Heart left ventricle (tissue), 16 donors: Measurements from ENCODE around the gene OR2T5. TPM values are rescaled to one million over a fixed set of nuclear protein-coding genes. Genes with fewer than 3 reads are reported as not detected.
"Not testable (repeated sequence)": the region's sequence is repeated elsewhere in the genome, so short reads cannot be mapped to it uniquely, and the experiment has no call there.

ENCODE experiments used
- ATAC-seq, 4 donors: fragments of 200-7000 bp; cut with Tn5 transposase; one replicate each; pipeline ENCODE4 v1.9.1; 2020 to 2022; ENCODE audit warnings: moderate library complexity in 4 of 4, mild to moderate bottlenecking in 3 of 4, moderate number of reproducible peaks in 1 of 4
- DNase-seq, 5 donors: peaks; one replicate each; pipeline ENCODE4 v3.0.0-alpha.2; 2020
- H3K27ac ChIP-seq, 12 donors: fragments of 200-600 bp; sonication (generic) in 4 of 12; one replicate each; pipeline versions ENCODE4 v1.5.0 to v1.8.0; 2016 to 2022; ENCODE audit warnings: mild to moderate bottlenecking in 2 of 12
- H3K27me3 ChIP-seq, 9 donors: fragments of 200-600 bp; sonication (generic) in 2 of 9; one replicate each; pipeline versions ENCODE4 v1.5.1 to v1.8.0; 2016 to 2022; ENCODE audit warnings: mild to moderate bottlenecking in 3 of 9
- H3K36me3 ChIP-seq, 9 donors: fragments of 200-600 bp; sonication (generic) in 2 of 9; one replicate each; pipeline versions ENCODE4 v1.5.0 to v1.8.0; 2018 to 2022; ENCODE audit warnings: mild to moderate bottlenecking in 2 of 9
- H3K4me1 ChIP-seq, 12 donors: fragments of 200-600 bp; sonication (generic) in 4 of 12; one replicate each; pipeline versions ENCODE4 v1.5.0 to v1.8.0; 2016 to 2022; ENCODE audit warnings: mild to moderate bottlenecking in 3 of 12
- H3K4me3 ChIP-seq, 12 donors: fragments of 200-600 bp; sonication (generic) in 4 of 12; one replicate each; pipeline versions ENCODE4 v1.5.0 to v1.8.0; 2017 to 2022; ENCODE audit warnings: mild to moderate bottlenecking in 9 of 12, moderate library complexity in 4 of 12
- H3K9me3 ChIP-seq, 12 donors: fragments of 200-600 bp; sonication (generic) in 4 of 12; one replicate each; pipeline versions ENCODE4 v1.5.0 to v1.8.0; 2016 to 2022; ENCODE audit warnings: mild to moderate bottlenecking in 1 of 12
- POLR2A ChIP-seq, 2 donors: fragments of 450-650 bp; IDR thresholded peaks; one replicate each; pipeline ENCODE4 v1.6.1; 2017; ENCODE audit warnings: antibody characterized with exemption in 2 of 2, mild to moderate bottlenecking in 2 of 2, moderate library complexity in 2 of 2
- WGBS, 4 donors: extraction: QIAGEN DNeasy Blood & Tissue Kit in 2 of 4; methylation state at CpG; one replicate each; pipeline versions ENCODE4 v1.1.5 to v1.1.7; 2013 to 2018; 5-methylcytosine and 5-hydroxymethylcytosine counted together
- intact Hi-C, 10 donors: fragments of 100-400 bp; cut with DNase I; formaldehyde crosslinking; loops; one replicate each; pipeline versions ENCODE4 v1.11.1 to v1.14.2; 2022
- polyA plus RNA-seq, 2 donors: library from polyadenylated mRNA; stranded (reverse); fragments of 200-250 nt; gene quantifications; one replicate each; pipeline ENCODE4 v1.2.3, GENCODE V29; 2013
- total RNA-seq, 9 donors: library from RNA; depleted of rRNA in 2 of 9; stranded (reverse); fragments of >200 nt in 2 of 9; fragmentation: NEBNext Ultra II Directional in 3 of 9; extraction: Animal tissue kit (Norgen Biotek cat#: 25700) in 3 of 9; gene quantifications; one replicate each; pipeline versions ENCODE4 v1.1.0 to v1.2.4, GENCODE V29; 2016 to 2023
- TF ChIP-seq, protein P1 (sequence below), 12 donors: fragments of 200-600 bp; sonication (generic) in 4 of 12; IDR thresholded peaks; one replicate each; pipeline versions ENCODE4 v1.5.0 to v1.8.0; 2018 to 2022; ENCODE audit warnings: antibody characterized with exemption in 12 of 12, mild to moderate bottlenecking in 5 of 12
- donor health status: ischemic (EF 13 %, LVEDD 7.1; RV severe dilation, severe dysfunction).
- donor health status: healthy with polysubstance abuse.
- donor health status: DM: no; HTN: yes; CAD: no.
- donor health status: DM: no; HTN: no; CAD: no.
- donor health status: ischemic (EF 25% LVEDD 6.9; RV normal size, moderate dysfunction).
- donor health status: ischemic (EF 25% LVEDD 5.7; RV mildly dilated, moderate dysfunction).
- donor health status: healthy.
- donor health status: DM: yes; HTN: yes; CAD: no.
- donor health status: ischemic (EF 35%, LVEDD 5.7; RV mildly dilated, moderate dysfunction).
- donor health status: nonischemic (EF 11% LVEDD 7.7; RV severe dilation, severe dysfunction).
- donor health status: DM: yes; HTN: yes; CAD: no.
- donor health status: PGD.
- donor health status: ischemic (EF 29% LVEDD 5.4; RV normal size, mild dysfunction).
- donor health status: nonischemic (EF 23%, LVEDD 6.1; RV moderate dilation, normal function).

OR2T5 gene
- total and polyA plus RNA-seq, 11 donors: not detected

DNA sequence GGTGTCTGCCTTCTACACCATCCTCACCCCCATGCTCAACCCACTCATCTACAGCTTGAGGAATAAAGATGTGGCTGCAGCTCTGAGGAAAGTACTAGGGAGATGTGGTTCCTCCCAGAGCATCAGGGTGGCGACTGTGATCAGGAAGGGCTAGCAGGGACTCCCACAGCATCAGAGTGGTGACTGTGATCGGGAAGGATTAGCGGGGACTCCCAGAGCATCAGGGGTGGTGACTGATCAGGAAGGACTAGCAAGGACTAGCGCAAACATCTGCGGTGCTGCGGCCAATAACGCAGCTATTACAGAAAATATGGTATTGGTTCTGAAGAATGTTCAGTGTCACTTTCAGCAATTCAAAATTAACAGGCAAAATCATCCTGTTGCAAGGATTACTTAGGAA, 34.8 kb upstream of the OR2T5 start:
- H3K9me3 ChIP-seq, H3K4me3 ChIP-seq, DNase-seq, H3K4me1 ChIP-seq, intact Hi-C loops, H3K27me3 ChIP-seq, H3K36me3 ChIP-seq, ATAC-seq, H3K27ac ChIP-seq: not testable (repeated sequence)
- WGBS, 4 donors: 84 to 92% (median 88%) methylated on average over 4 to 7 of the region's 7 CpGs

DNA sequence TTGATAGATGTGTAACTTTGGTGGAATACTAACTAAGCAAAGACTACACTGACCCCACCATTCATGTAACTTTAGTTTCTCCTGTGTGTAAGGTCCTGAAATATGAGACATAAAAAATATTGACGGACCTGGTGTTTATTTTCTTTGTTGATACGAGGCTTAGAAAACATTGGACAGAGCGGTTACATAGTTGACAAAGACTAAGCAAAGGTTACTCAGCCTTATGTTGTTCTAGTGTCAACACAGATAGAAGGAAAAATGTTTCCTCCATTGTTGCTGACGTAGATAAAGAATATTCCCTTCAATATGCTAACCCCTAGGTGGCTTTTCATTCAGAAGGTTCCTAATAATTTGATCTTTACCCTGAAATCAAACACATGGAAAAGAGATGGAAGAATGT, 33.3 kb upstream of the OR2T5 start:
- intact Hi-C loops, H3K4me1 ChIP-seq, H3K27ac ChIP-seq, H3K9me3 ChIP-seq, H3K36me3 ChIP-seq, H3K27me3 ChIP-seq, DNase-seq, ATAC-seq, H3K4me3 ChIP-seq: not testable (repeated sequence)
- WGBS, 4 donors: 72 to 94% (median 75%) methylated on average over 1 to 3 of the region's 4 CpGs

DNA sequence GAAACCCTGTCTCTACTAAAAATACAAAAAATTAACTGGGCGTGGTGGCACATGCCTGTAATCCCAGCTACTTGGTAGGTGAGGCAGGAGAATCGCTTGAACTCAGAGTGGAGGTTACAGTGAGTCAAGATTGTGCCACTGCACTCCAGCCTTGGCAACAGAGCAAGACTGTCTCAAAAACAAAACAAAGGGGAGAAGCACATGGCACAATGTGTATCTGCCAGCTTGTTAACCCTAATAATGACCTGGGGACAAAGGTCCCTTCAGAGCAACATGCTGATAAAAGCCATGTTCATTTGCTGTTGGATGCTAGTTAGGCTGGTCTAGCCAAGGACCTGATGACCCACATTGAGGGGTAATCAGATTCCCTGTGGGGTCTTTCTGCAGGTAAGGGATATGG, 31.8 kb upstream of the OR2T5 start:
- WGBS, 4 donors: no CpG with 5 or more reads among the region's 2 CpGs
- H3K4me1 ChIP-seq, H3K27me3 ChIP-seq, H3K4me3 ChIP-seq, H3K9me3 ChIP-seq, H3K36me3 ChIP-seq, H3K27ac ChIP-seq, ATAC-seq, DNase-seq, intact Hi-C loops: not testable (repeated sequence)

DNA sequence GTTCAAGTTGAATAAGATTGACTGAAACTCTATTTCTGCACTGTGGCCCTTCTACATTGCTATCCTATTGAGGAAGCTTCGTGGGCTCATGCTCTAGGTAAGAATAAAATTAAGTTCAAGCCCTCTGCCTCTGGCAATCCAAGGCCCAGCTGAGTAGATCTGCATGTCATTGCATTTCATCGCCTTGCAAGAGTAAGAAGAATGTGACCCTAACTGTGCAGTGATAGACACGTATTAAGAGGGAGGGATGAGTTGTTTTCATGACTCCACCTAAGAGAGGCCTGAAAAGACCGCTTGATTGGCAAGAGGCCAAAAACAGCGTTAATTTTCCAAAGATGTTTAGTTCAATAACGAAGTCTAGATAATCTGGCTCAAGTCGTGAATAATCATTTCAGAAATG, 29.3 kb upstream of the OR2T5 start:
- H3K36me3 ChIP-seq, ATAC-seq, intact Hi-C loops, DNase-seq, H3K27me3 ChIP-seq, H3K4me1 ChIP-seq, H3K27ac ChIP-seq, H3K9me3 ChIP-seq, H3K4me3 ChIP-seq: not testable (repeated sequence)
- 55 to 62% (median 58%) methylated on average over 7 of the region's 7 CpGs for WGBS, 4 donors

DNA sequence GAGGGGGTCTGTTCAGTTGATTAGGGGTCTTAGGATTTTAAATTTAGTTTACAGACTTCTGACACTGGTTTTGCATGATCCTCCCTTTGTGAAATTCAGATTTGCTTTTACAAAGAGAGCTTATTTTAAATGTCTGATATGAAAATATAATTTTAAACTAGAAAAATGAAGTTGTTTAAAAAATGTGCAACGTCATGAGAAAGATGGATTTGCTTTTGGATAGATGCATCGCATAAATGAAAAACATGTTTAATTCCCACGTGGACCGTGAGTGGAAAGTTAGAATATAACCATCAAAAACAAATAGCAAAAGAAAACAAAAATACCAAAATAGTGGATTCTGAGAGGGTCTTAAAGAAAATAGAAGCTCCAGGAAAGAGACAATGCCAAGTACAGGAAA, 17.2 kb upstream of the OR2T5 start:
- TF ChIP-seq, protein P1, sequence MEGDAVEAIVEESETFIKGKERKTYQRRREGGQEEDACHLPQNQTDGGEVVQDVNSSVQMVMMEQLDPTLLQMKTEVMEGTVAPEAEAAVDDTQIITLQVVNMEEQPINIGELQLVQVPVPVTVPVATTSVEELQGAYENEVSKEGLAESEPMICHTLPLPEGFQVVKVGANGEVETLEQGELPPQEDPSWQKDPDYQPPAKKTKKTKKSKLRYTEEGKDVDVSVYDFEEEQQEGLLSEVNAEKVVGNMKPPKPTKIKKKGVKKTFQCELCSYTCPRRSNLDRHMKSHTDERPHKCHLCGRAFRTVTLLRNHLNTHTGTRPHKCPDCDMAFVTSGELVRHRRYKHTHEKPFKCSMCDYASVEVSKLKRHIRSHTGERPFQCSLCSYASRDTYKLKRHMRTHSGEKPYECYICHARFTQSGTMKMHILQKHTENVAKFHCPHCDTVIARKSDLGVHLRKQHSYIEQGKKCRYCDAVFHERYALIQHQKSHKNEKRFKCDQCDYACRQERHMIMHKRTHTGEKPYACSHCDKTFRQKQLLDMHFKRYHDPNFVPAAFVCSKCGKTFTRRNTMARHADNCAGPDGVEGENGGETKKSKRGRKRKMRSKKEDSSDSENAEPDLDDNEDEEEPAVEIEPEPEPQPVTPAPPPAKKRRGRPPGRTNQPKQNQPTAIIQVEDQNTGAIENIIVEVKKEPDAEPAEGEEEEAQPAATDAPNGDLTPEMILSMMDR (IDR thresholded peaks at IDR 0.05): no peak
- TF ChIP-seq POLR2A (IDR thresholded peaks at IDR 0.05): no peak
- Histone ChIP-seq H3K4me3 (no peak overlapping the region), H3K27ac (no peak overlapping the region), H3K36me3 (no peaks in the 10 kb centered on the region), H3K27me3 (no peaks in the 10 kb centered on the region), H3K9me3 (no peaks in the 10 kb centered on the region), H3K4me1 (no peaks in the 10 kb centered on the region)
- ATAC-seq: no peak
- 75 to 86% (median 81%) methylated on average over 4 of the region's 4 CpGs for WGBS, 4 donors
- no peak for DNase-seq
- intact Hi-C loops: no loop called here

DNA sequence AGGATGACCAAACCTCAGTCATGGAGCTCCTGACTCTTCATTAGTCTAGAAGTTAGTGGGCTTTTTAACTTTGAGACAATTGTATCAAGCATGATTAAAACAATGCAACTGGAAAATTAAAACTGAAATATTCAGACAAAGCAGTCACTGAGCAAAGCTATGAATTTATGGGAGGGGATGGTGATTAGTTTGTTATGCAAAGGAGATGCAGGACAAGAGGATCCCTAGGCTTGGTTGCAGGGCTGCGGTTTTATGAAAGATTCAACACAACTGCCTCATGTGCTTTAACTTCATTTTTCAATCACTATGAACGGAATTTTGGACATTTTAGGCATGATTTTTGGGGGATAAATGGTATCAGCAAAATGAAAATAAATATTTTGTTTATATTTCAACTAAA, 16.3 kb upstream of the OR2T5 start:
- H3K4me1 ChIP-seq, H3K4me3 ChIP-seq, H3K36me3 ChIP-seq, intact Hi-C loops, H3K27me3 ChIP-seq, ATAC-seq, DNase-seq, H3K9me3 ChIP-seq, H3K27ac ChIP-seq: not testable (repeated sequence)
- WGBS, 4 donors: 50 to 60% (median 53%) methylated on average over 2 of the region's 2 CpGs

DNA sequence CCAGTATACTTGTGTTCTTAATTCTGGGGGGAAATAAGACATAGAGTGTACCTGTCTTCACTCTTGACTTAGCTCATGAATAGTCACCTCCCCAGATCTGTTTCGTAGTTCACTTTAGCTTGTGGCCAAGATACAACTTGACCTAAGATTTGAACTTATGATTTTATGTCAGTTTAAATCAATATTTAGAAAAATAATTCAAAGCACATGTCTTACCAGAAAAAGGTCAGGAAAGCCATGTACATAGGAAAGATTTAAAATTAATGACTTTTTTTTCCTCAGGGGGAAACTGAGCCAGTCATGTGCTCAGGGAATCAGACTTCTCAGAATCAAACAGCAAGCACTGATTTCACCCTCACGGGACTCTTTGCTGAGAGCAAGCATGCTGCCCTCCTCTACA, 15.3 kb upstream of the OR2T5 start, which contains the start of gene OR2T3:
Gene OR2T3, plus strand, starts transcription at position 301 of the 400 bp plus-strand sequence. Its CDS starts 0 bp downstream, at position 301.
- 67 to 82% (median 73%) methylated on average over 1 to 2 of the region's 2 CpGs for WGBS, 4 donors
- H3K4me1 ChIP-seq, H3K27ac ChIP-seq, H3K27me3 ChIP-seq, H3K4me3 ChIP-seq, H3K36me3 ChIP-seq, DNase-seq, ATAC-seq, H3K9me3 ChIP-seq, intact Hi-C loops: not testable (repeated sequence)

DNA sequence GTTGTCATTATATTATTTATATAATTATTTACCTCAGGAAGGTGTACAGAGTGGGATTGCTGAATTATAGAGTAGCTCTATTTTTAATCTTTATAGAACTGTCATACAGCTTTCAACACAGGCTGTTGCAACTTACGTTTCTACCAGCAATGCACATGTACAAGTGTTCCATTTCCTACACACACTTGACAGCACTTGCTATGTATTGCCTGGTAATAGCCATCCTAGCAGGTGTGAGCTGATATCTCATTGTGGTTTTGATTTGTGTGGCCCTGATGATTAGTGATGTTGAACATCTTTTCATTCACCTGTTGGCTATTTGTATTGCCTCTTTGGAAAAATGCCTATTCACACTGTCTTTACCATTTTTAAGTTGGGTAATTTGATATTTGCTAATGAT, 12.7 kb upstream of the OR2T5 start:
- H3K4me1 ChIP-seq, ATAC-seq, H3K27ac ChIP-seq, intact Hi-C loops, H3K9me3 ChIP-seq, H3K36me3 ChIP-seq, H3K4me3 ChIP-seq, H3K27me3 ChIP-seq, DNase-seq: not testable (repeated sequence)
- WGBS, 4 donors: no CpG with 5 or more reads among the region's 1 CpG

DNA sequence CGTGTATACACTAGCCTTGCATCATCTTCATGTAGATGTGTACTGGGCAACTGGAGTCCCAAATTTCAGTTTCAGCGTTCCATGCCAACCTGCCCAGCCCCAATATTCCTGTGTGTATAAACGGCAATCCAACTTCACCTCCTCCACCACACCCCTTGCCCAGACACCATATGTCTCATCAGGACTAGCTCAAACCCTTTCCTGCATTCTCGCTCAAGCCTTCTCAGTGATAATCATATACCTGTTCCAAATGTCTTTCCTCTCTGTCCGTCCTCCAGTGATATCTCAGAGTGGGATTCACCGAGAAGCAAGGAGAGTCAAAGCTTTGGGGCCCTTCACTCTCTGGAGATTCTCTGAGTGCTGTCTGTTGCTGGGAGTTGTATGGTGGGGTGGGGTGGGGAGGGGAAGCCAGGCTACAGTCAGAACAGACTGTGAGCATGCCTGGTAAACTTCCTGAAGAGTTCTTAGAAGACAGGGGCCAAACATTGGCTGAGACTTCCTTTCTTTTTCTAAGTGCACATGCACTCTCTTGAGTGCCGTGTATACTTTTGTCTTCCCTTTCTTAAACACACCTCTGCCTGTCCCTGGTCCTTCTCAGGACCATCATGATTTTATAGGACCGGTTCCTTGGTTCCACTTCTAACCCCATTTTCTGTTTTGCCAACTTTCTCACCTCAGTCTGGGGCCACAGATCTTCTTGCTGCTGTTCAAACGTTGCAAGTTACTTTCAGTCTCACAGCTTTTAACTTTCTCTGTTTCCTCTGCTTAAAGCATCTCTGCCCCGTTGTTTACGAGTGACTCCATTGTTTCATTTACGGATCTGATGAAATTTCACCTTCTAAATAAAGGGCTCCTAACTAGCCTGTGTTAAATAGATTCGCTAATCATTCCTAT, 6.5 kb upstream of the OR2T5 start:
- H3K9me3 ChIP-seq, ATAC-seq, H3K36me3 ChIP-seq, H3K27ac ChIP-seq, H3K4me3 ChIP-seq, DNase-seq, H3K27me3 ChIP-seq, H3K4me1 ChIP-seq, intact Hi-C loops: not testable (repeated sequence)
- 62 to 67% (median 64%) methylated on average over 13 of the region's 13 CpGs for WGBS, 4 donors

DNA sequence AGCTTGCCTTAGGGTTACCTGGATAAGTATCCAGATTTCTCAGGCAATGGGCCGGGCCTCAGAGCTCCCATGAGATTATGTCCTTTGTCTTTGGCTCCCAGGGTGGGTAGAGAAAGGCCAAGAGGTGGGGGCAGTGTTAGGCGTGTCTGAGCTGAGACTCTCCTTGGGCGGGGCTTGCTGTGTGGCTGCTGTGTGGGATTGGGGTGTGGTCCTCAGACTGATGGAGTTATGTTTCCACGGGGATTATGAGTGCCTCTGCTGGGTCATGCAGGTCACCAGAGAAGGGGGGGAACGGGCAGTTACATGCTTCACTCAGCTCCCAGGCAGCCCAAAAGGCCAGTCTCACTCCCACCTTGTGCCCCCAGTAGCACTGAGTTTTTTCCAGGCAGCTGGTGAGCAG, 8.3 kb downstream of the OR2T5 start:
- H3K9me3 ChIP-seq, intact Hi-C loops, H3K36me3 ChIP-seq, H3K27me3 ChIP-seq, DNase-seq, ATAC-seq, H3K4me3 ChIP-seq, H3K27ac ChIP-seq, H3K4me1 ChIP-seq: not testable (repeated sequence)
- WGBS, 4 donors: no CpG with 5 or more reads among the region's 5 CpGs
